Measurements from ENCODE around the gene HRH2. TPM values are rescaled to one million over a fixed set of nuclear protein-coding genes. Genes with fewer than 3 reads are reported as not detected.

The HRH2 gene
- total and polyA plus RNA-seq, 2 experiments from 2014 or later, result not detected

DNA sequence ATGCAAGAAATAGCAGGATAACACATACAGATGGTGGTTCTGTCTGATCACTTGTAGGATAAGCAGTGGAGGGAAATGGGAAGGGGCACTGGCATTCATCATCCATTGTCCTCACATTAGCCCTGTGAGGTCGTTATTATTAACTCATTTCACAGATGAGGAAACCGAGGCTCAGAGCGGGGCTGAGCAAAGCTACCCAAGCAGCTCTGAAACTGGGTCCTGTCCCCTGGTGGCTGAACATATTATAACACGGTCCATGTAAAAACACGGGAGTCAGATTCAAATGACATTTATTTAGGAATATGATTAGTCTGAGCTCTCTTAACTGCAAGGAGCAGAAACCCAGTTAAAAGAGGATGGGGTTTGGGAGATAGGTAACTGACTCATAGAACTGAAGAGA, 43.1 kb downstream of the HRH2 start:
- no peaks in the 10 kb centered on the region for H3K27me3 ChIP-seq (replicated peaks; ENCODE audit: insufficient read depth)
- no peak overlapping the region for H3K4me2 ChIP-seq (ENCODE audit: unreplicated experiment)
- no peaks in the 10 kb centered on the region for H3K36me3 ChIP-seq (ENCODE audit: low read depth)
- H3K27ac ChIP-seq, result no peak overlapping the region
- in situ Hi-C loops (cut with MboI), result no loop called here
- no peaks in the 10 kb centered on the region for H3K4me1 ChIP-seq (ENCODE audit: insufficient read depth)
- H3K4me3 ChIP-seq, result no peak overlapping the region
- TF ChIP-seq EZH2 (IDR thresholded peaks at IDR 0.05; ENCODE audit: insufficient read depth, poor library complexity, severe bottlenecking) (no peak), EZH2phosphoT487 (IDR thresholded peaks at IDR 0.05; ENCODE audit: insufficient read depth, low read depth) (no peak)
- H2AFZ ChIP-seq, result no peak overlapping the region
- no peaks in the 10 kb centered on the region for H3K9me3 ChIP-seq (ENCODE audit: low read depth)
- no peak overlapping the region for H3K9ac ChIP-seq
- WGBS, 2 experiments (ENCODE audit: low coverage in 1 of 2, low lambda C conversion rate in 2 of 2, missing lambda C conversion rate in 2 of 2), result 32 to 35% methylated on average over 5 of the region's 5 CpGs
- no peaks in the 10 kb centered on the region for H3F3A ChIP-seq (ENCODE audit: insufficient read depth)
- H3K9me2 ChIP-seq (ENCODE audit: insufficient read depth), result no peaks in the 10 kb centered on the region
- no peaks in the 10 kb centered on the region for H4K20me1 ChIP-seq (ENCODE audit: insufficient read depth)
- DNase-seq, result no peak
- no peaks in the 10 kb centered on the region for H3K79me2 ChIP-seq (ENCODE audit: insufficient read depth)

DNA sequence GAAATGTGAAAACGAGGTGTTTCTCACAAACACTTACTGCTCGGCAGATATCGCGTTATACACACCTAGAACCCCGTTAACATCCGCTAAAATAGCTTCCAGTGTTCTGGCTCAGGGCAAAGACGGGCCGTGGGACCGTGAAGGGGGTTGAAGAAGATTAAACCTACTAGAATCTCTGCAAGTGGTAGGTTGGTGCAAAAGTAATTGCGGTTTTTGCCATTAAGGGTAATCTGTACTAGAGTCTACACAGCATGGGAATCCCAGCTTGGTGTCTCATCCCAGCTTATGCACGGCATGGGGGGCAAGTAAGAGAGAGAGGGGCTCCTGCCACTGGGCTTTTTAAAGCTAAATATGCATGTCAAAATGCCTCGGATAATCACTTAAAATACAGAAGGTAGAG, 43.9 kb downstream of the HRH2 start:
- TF ChIP-seq EZH2 (IDR thresholded peaks at IDR 0.05; ENCODE audit: insufficient read depth, poor library complexity, severe bottlenecking) (no peak), EZH2phosphoT487 (IDR thresholded peaks at IDR 0.05; ENCODE audit: insufficient read depth, low read depth) (no peak)
- Histone ChIP-seq H2AFZ (no peak overlapping the region), H3K27me3 (replicated peaks; ENCODE audit: insufficient read depth) (no peaks in the 10 kb centered on the region), H3K9me3 (ENCODE audit: low read depth) (no peaks in the 10 kb centered on the region), H3K4me1 (ENCODE audit: insufficient read depth) (no peaks in the 10 kb centered on the region), H3F3A (ENCODE audit: insufficient read depth) (no peaks in the 10 kb centered on the region), H3K36me3 (ENCODE audit: low read depth) (no peaks in the 10 kb centered on the region), H3K4me2 (ENCODE audit: unreplicated experiment) (no peak overlapping the region), H3K4me3 (no peak overlapping the region), H3K27ac (no peak overlapping the region), H3K9me2 (ENCODE audit: insufficient read depth) (no peaks in the 10 kb centered on the region), H3K9ac (no peak overlapping the region), H4K20me1 (ENCODE audit: insufficient read depth) (no peaks in the 10 kb centered on the region), H3K79me2 (ENCODE audit: insufficient read depth) (no peaks in the 10 kb centered on the region)
- in situ Hi-C loops (cut with MboI), result no loop called here
- 43 to 49% methylated on average over 12 of the region's 12 CpGs for WGBS, 2 experiments (ENCODE audit: low coverage in 1 of 2, low lambda C conversion rate in 2 of 2, missing lambda C conversion rate in 2 of 2)
- no peak for DNase-seq

DNA sequence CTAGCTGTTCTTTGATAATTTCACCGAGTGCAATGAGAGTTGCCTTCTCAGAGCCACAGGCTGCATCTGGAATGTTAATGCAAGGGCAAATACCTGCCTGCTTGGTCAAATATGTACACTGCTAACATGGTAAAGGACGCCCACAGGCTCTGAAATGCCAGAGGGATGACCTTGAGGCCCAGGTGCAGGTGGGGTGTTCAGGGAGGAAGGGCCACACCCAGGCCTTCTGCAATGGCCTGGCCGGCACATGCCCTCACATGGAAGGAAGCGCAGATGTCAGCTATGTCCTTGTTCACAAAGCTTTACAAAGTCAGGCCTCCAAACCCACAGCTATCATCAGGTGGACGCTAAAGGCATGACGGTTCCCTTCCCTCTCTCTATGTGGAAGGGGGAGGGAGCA, 48.6 kb downstream of the HRH2 start:
- in situ Hi-C loops (cut with MboI), result no loop called here
- no peak for TF ChIP-seq EZH2 (IDR thresholded peaks at IDR 0.05; ENCODE audit: insufficient read depth, poor library complexity, severe bottlenecking)
- no peak for TF ChIP-seq EZH2phosphoT487 (IDR thresholded peaks at IDR 0.05; ENCODE audit: insufficient read depth, low read depth)
- Histone ChIP-seq H2AFZ (no peak overlapping the region), H3K79me2 (ENCODE audit: insufficient read depth) (no peaks in the 10 kb centered on the region), H4K20me1 (ENCODE audit: insufficient read depth) (no peaks in the 10 kb centered on the region), H3K36me3 (ENCODE audit: low read depth) (no peaks in the 10 kb centered on the region), H3F3A (ENCODE audit: insufficient read depth) (no peaks in the 10 kb centered on the region), H3K4me2 (ENCODE audit: unreplicated experiment) (no peak overlapping the region), H3K4me3 (no peak overlapping the region), H3K9me3 (ENCODE audit: low read depth) (no peaks in the 10 kb centered on the region), H3K27ac (no peak overlapping the region), H3K9ac (no peak overlapping the region), H3K27me3 (replicated peaks; ENCODE audit: insufficient read depth) (no peaks in the 10 kb centered on the region), H3K9me2 (ENCODE audit: insufficient read depth) (no peaks in the 10 kb centered on the region), H3K4me1 (ENCODE audit: insufficient read depth) (no peaks in the 10 kb centered on the region)
- WGBS, 2 experiments (ENCODE audit: low coverage in 1 of 2, low lambda C conversion rate in 2 of 2, missing lambda C conversion rate in 2 of 2), result 14 to 15% methylated on average over 6 of the region's 6 CpGs
- no peak for DNase-seq

DNA sequence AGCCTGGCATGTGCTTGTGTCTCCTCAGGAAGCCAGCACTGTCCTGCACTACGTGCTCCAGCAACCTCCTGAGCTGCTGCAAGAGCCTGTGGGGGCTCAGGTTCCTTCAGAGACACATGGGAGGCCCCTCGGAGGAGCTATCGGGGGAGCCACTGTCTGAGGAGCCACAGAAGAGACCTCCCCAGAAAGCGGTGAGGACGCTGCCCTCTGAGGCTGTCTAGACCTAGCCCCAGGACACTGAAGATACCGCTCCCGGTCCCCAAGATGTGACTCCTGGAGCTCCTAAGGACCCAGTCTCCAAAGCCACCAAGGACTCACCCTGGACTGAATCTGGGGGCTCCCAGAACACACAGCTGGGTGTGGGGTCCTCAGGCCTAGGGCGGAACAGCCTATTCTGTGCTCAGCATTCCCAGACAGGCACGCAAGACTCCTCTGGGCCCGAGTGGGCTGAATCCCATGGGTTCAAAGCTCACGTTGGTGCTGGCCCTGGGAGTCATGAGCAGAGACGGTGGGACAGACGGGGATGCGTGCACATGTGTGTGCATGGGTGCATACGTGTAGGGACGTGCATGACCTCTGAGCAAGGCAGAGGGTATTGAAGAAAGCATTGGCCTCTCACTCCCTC, 50.0 kb downstream of the HRH2 start:
- Histone ChIP-seq H3K4me3 (no peak overlapping the region), H3K36me3 (ENCODE audit: low read depth) (no peaks in the 10 kb centered on the region), H3K27ac (no peak overlapping the region), H3K4me2 (ENCODE audit: unreplicated experiment) (no peak overlapping the region), H3K9me2 (ENCODE audit: insufficient read depth) (no peaks in the 10 kb centered on the region), H4K20me1 (ENCODE audit: insufficient read depth) (no peaks in the 10 kb centered on the region), H2AFZ (no peak overlapping the region), H3F3A (ENCODE audit: insufficient read depth) (no peaks in the 10 kb centered on the region), H3K27me3 (replicated peaks; ENCODE audit: insufficient read depth) (no peaks in the 10 kb centered on the region), H3K9ac (no peak overlapping the region), H3K4me1 (ENCODE audit: insufficient read depth) (no peaks in the 10 kb centered on the region), H3K9me3 (ENCODE audit: low read depth) (no peaks in the 10 kb centered on the region), H3K79me2 (ENCODE audit: insufficient read depth) (no peaks in the 10 kb centered on the region)
- in situ Hi-C loops (cut with MboI), result no loop called here
- WGBS, 2 experiments (ENCODE audit: low coverage in 1 of 2, low lambda C conversion rate in 2 of 2, missing lambda C conversion rate in 2 of 2), result 40 to 45% methylated on average over 16 of the region's 16 CpGs
- no peak for TF ChIP-seq EZH2phosphoT487 (IDR thresholded peaks at IDR 0.05; ENCODE audit: insufficient read depth, low read depth)
- TF ChIP-seq EZH2 (IDR thresholded peaks at IDR 0.05; ENCODE audit: insufficient read depth, poor library complexity, severe bottlenecking), result no peak
- no peak for DNase-seq
